Measurements from ENCODE around the gene NDRG4.
A peak's percentile ranks its signal among the peaks of the same experiment; 100 is the strongest.

The NDRG4 gene

GRCh38 chr16:58499615-58500351, at the start of gene NDRG4:
Gene NDRG4, plus strand, starts transcription at chr16:58500143. Its CDS starts 106 bp downstream, at chr16:58500249.
- Histone ChIP-seq H3K27ac (ENCODE audit: low read depth, low read length) (no peak within 1 kb of the TSS), H3K9ac (ENCODE audit: low read length) (peak within 1 kb of the TSS; percentile 50), H3K4me3 (ENCODE audit: low read depth, low read length) (peak within 1 kb of the TSS; percentile 82), H3K4me1 (ENCODE audit: control insufficient read depth, insufficient read depth, low read length) (peaks cover 26% of the 10 kb centered on the region), H3K27me3 (ENCODE audit: control insufficient read depth, insufficient read depth, low read length) (no peaks in the 10 kb centered on the region), H3K9me3 (ENCODE audit: control insufficient read depth, insufficient read depth, low read depth, low read length) (no peaks in the 10 kb centered on the region), H3K36me3 (ENCODE audit: control insufficient read depth, insufficient read depth, low read length) (peaks cover 5% of the 10 kb centered on the region; the same call in 1 of the 2 replicates)

- Histone ChIP-seq H3K4me1 (ENCODE audit: control insufficient read depth, insufficient read depth, low read length) (no peaks in the 10 kb centered on the region), H3K9me3 (ENCODE audit: control insufficient read depth, insufficient read depth, low read depth, low read length) (no peaks in the 10 kb centered on the region), H3K36me3 (ENCODE audit: control insufficient read depth, insufficient read depth, low read length) (no peaks in the 10 kb centered on the region), H3K4me3 (ENCODE audit: low read depth, low read length) (no peak overlapping the region), H3K9ac (ENCODE audit: low read length) (no peak overlapping the region), H3K27ac (ENCODE audit: low read depth, low read length) (no peak overlapping the region), H3K27me3 (ENCODE audit: control insufficient read depth, insufficient read depth, low read length) (no peaks in the 10 kb centered on the region)
These were observed 49.4 kb upstream of the NDRG4 start for GRCh38 chr16:58450590-58450989.

- Histone ChIP-seq H3K4me1 (ENCODE audit: control insufficient read depth, insufficient read depth, low read length) (no peaks in the 10 kb centered on the region), H3K9me3 (ENCODE audit: control insufficient read depth, insufficient read depth, low read depth, low read length) (no peaks in the 10 kb centered on the region), H3K9ac (ENCODE audit: low read length) (no peak overlapping the region), H3K27ac (ENCODE audit: low read depth, low read length) (no peak overlapping the region), H3K4me3 (ENCODE audit: low read depth, low read length) (no peak overlapping the region), H3K36me3 (ENCODE audit: control insufficient read depth, insufficient read depth, low read length) (no peaks in the 10 kb centered on the region), H3K27me3 (ENCODE audit: control insufficient read depth, insufficient read depth, low read length) (no peaks in the 10 kb centered on the region)
These were observed 48.7 kb upstream of the NDRG4 start for GRCh38 chr16:58451265-58451689.

- H3K4me3 ChIP-seq (ENCODE audit: low read depth, low read length) = no peak overlapping the region
- no peak overlapping the region for H3K27ac ChIP-seq (ENCODE audit: low read depth, low read length)
- H3K27me3 ChIP-seq (ENCODE audit: control insufficient read depth, insufficient read depth, low read length) = no peaks in the 10 kb centered on the region
- H3K36me3 ChIP-seq (ENCODE audit: control insufficient read depth, insufficient read depth, low read length) = no peaks in the 10 kb centered on the region
- H3K9ac ChIP-seq (ENCODE audit: low read length) = no peak overlapping the region
- H3K4me1 ChIP-seq (ENCODE audit: control insufficient read depth, insufficient read depth, low read length) = no peaks in the 10 kb centered on the region
- H3K9me3 ChIP-seq (ENCODE audit: control insufficient read depth, insufficient read depth, low read depth, low read length) = no peaks in the 10 kb centered on the region
These were observed 48.0 kb upstream of the NDRG4 start for GRCh38 chr16:58451945-58452401.

GRCh38 chr16:58452640-58453039, 47.3 kb upstream of the NDRG4 start:
- Histone ChIP-seq H3K36me3 (ENCODE audit: control insufficient read depth, insufficient read depth, low read length) (no peaks in the 10 kb centered on the region), H3K27me3 (ENCODE audit: control insufficient read depth, insufficient read depth, low read length) (no peaks in the 10 kb centered on the region), H3K9ac (ENCODE audit: low read length) (no peak overlapping the region), H3K9me3 (ENCODE audit: control insufficient read depth, insufficient read depth, low read depth, low read length) (no peaks in the 10 kb centered on the region), H3K27ac (ENCODE audit: low read depth, low read length) (no peak overlapping the region), H3K4me3 (ENCODE audit: low read depth, low read length) (no peak overlapping the region), H3K4me1 (ENCODE audit: control insufficient read depth, insufficient read depth, low read length) (no peaks in the 10 kb centered on the region)

GRCh38 chr16:58454178-58454577, 45.8 kb upstream of the NDRG4 start:
- Histone ChIP-seq H3K4me1 (ENCODE audit: control insufficient read depth, insufficient read depth, low read length) (no peaks in the 10 kb centered on the region), H3K27ac (ENCODE audit: low read depth, low read length) (no peak overlapping the region), H3K27me3 (ENCODE audit: control insufficient read depth, insufficient read depth, low read length) (no peaks in the 10 kb centered on the region), H3K4me3 (ENCODE audit: low read depth, low read length) (no peak overlapping the region), H3K9ac (ENCODE audit: low read length) (no peak overlapping the region), H3K9me3 (ENCODE audit: control insufficient read depth, insufficient read depth, low read depth, low read length) (no peaks in the 10 kb centered on the region), H3K36me3 (ENCODE audit: control insufficient read depth, insufficient read depth, low read length) (no peaks in the 10 kb centered on the region)

GRCh38 chr16:58454856-58455255, 45.1 kb upstream of the NDRG4 start:
- H3K27me3 ChIP-seq (ENCODE audit: control insufficient read depth, insufficient read depth, low read length) = peaks cover 3% of the 10 kb centered on the region; the same call in 1 of the 2 replicates
- H3K4me3 ChIP-seq (ENCODE audit: low read depth, low read length) = no peak overlapping the region
- H3K4me1 ChIP-seq (ENCODE audit: control insufficient read depth, insufficient read depth, low read length) = no peaks in the 10 kb centered on the region
- no peaks in the 10 kb centered on the region for H3K9me3 ChIP-seq (ENCODE audit: control insufficient read depth, insufficient read depth, low read depth, low read length)
- no peak overlapping the region for H3K27ac ChIP-seq (ENCODE audit: low read depth, low read length)
- H3K9ac ChIP-seq (ENCODE audit: low read length) = no peak overlapping the region
- H3K36me3 ChIP-seq (ENCODE audit: control insufficient read depth, insufficient read depth, low read length) = no peaks in the 10 kb centered on the region

GRCh38 chr16:58455750-58456149, 44.2 kb upstream of the NDRG4 start:
- H3K4me1 ChIP-seq (ENCODE audit: control insufficient read depth, insufficient read depth, low read length) = no peaks in the 10 kb centered on the region

GRCh38 chr16:58456193-58456592, 43.8 kb upstream of the NDRG4 start:
- Histone ChIP-seq H3K4me1 (ENCODE audit: control insufficient read depth, insufficient read depth, low read length) (no peaks in the 10 kb centered on the region), H3K27ac (ENCODE audit: low read depth, low read length) (no peak overlapping the region), H3K27me3 (ENCODE audit: control insufficient read depth, insufficient read depth, low read length) (peaks cover 12% of the 10 kb centered on the region), H3K9ac (ENCODE audit: low read length) (no peak overlapping the region), H3K4me3 (ENCODE audit: low read depth, low read length) (no peak overlapping the region), H3K9me3 (ENCODE audit: control insufficient read depth, insufficient read depth, low read depth, low read length) (no peaks in the 10 kb centered on the region), H3K36me3 (ENCODE audit: control insufficient read depth, insufficient read depth, low read length) (no peaks in the 10 kb centered on the region)

More at GRCh38 chr16:58455750-58456149, 44.2 kb upstream of the NDRG4 start:
- no peaks in the 10 kb centered on the region for H3K36me3 ChIP-seq (ENCODE audit: control insufficient read depth, insufficient read depth, low read length)
- peaks cover 8% of the 10 kb centered on the region for H3K27me3 ChIP-seq (ENCODE audit: control insufficient read depth, insufficient read depth, low read length)
- no peak overlapping the region for H3K27ac ChIP-seq (ENCODE audit: low read depth, low read length)
- no peak overlapping the region for H3K9ac ChIP-seq (ENCODE audit: low read length)
- H3K4me3 ChIP-seq (ENCODE audit: low read depth, low read length) = no peak overlapping the region
- H3K9me3 ChIP-seq (ENCODE audit: control insufficient read depth, insufficient read depth, low read depth, low read length) = no peaks in the 10 kb centered on the region

GRCh38 chr16:58458606-58459343, 41.2 kb upstream of the NDRG4 start:
- Histone ChIP-seq H3K36me3 (ENCODE audit: control insufficient read depth, insufficient read depth, low read length) (no peaks in the 10 kb centered on the region), H3K27me3 (ENCODE audit: control insufficient read depth, insufficient read depth, low read length) (peaks cover 37% of the 10 kb centered on the region), H3K9me3 (ENCODE audit: control insufficient read depth, insufficient read depth, low read depth, low read length) (no peaks in the 10 kb centered on the region), H3K9ac (ENCODE audit: low read length) (no peak overlapping the region), H3K27ac (ENCODE audit: low read depth, low read length) (no peak overlapping the region), H3K4me3 (ENCODE audit: low read depth, low read length) (no peak overlapping the region), H3K4me1 (ENCODE audit: control insufficient read depth, insufficient read depth, low read length) (peaks cover 4% of the 10 kb centered on the region; the same call in 1 of the 2 replicates)
